H1 (cell line): Measurements from ENCODE around the gene PCDHB5. TPM values are rescaled to one million over a fixed set of nuclear protein-coding genes. Genes with fewer than 3 reads are reported as not detected.

Source experiments
- ASH2L ChIP-seq: fragments of 200-600, 300-600 bp; sonication (generic); IDR thresholded peaks from one replicate; pipeline ENCODE4 v1.7.1; 2017; ENCODE audit warnings: low read length
- ATF3 ChIP-seq: IDR thresholded peaks from 2 replicates; pipeline ENCODE4 v1.6.1; 2011; ENCODE audit warnings: low read depth, mild to moderate bottlenecking, low read length; ENCODE audit not compliant: insufficient read depth
- BACH1 ChIP-seq: IDR thresholded peaks from 2 replicates; pipeline ENCODE4 v1.6.1; 2012; ENCODE audit warnings: low read length, improper control_type of control experiment
- BRCA1 ChIP-seq: IDR thresholded peaks from 2 replicates; pipeline ENCODE4 v1.6.1; 2012; ENCODE audit warnings: low read depth, low read length, improper control_type of control experiment
- CHD7 ChIP-seq: fragments of 300-600 bp; sonication (generic); IDR thresholded peaks from 2 replicates; pipeline ENCODE4 v1.7.1; 2012; ENCODE audit warnings: low read length, moderate library complexity, mild to moderate bottlenecking, inconsistent platforms; ENCODE audit not compliant: insufficient replicate concordance
- HDAC6 ChIP-seq: IDR thresholded peaks from one replicate; pipeline ENCODE4 v1.7.1; 2012; ENCODE audit warnings: low read depth, mild to moderate bottlenecking, inconsistent platforms, low read length, moderate library complexity
- KDM5A ChIP-seq: fragments of 200-600 bp; IDR thresholded peaks from 2 replicates; pipeline ENCODE4 v1.7.1; 2012; ENCODE audit warnings: mild to moderate bottlenecking, low read length, inconsistent platforms, mixed read lengths
- RAD21 ChIP-seq, 2 experiments: IDR thresholded peaks in 1 of 2; conservative IDR thresholded peaks in 1 of 2; 2 replicates each; pipeline ENCODE4 v1.6.1; 2011; ENCODE audit warnings: low read depth in 2 of 2, low read length in 2 of 2, improper control_type of control experiment in 1 of 2, inconsistent platforms in 1 of 2, mild to moderate bottlenecking in 1 of 2, moderate library complexity in 1 of 2
- SP1 ChIP-seq: IDR thresholded peaks from 2 replicates; pipeline ENCODE4 v1.6.1; 2011; ENCODE audit warnings: low read depth, low read length
- TBP ChIP-seq: IDR thresholded peaks from 2 replicates; pipeline ENCODE4 v1.6.1; 2011; ENCODE audit warnings: low read depth, low read length, improper control_type of control experiment
- ZNF274 ChIP-seq: IDR thresholded peaks from 2 replicates; pipeline ENCODE4 v1.7.0; 2012; ENCODE audit warnings: low read length, borderline replicate concordance; ENCODE audit errors: extremely low read depth
- polyA plus RNA-seq, 7 experiments: library from polyadenylated mRNA; depleted of rRNA in 3 of 7; stranded (reverse) in 5 of 7; unstranded in 2 of 7; fragments of >200 nt in 5 of 7; fragments of 200-250 nt in 2 of 7; gene quantifications; 1 replicate in 5 of 7; 2 replicates in 1 of 7; 4 replicates in 1 of 7; pipeline versions ENCODE4 v1.2.1 to v1.2.3, GENCODE V29; 2011 to 2013; ENCODE audit warnings: missing spikeins in 2 of 7, mixed read lengths in 2 of 7
- total RNA-seq: library from RNA; stranded (reverse); fragmentation: NEBNext Ultra II Directional; extraction: Animal tissue kit (Norgen Biotek cat#: 25700); gene quantifications from 2 replicates; pipeline ENCODE4 v1.2.1, GENCODE V29; 2021

PCDHB5 gene
- total and polyA plus RNA-seq, 2 of the 8 experiments (the other 6 are each of a cell fraction or from before 2014, with no cell fraction given) = 2.4 to 8.2 TPM

- no peak for TF ChIP-seq CHD7
- no peak for TF ChIP-seq ZNF274
- no peak for TF ChIP-seq HDAC6
- no peak for TF ChIP-seq SP1
- peak; percentile 72 to 73 for TF ChIP-seq RAD21 (IDR thresholded peaks at IDR 0.05 in 1 of 2, conservative IDR thresholded peaks at IDR 0.05 in 1 of 2; ENCODE audit: low read depth in 2 of 2, low read length in 2 of 2)
- TF ChIP-seq ASH2L = no peak
- TF ChIP-seq KDM5A = no peak
- TF ChIP-seq BACH1 = no peak
- TF ChIP-seq TBP = 0 out of 2 replicates have a peak, but pooled peaks have one; percentile 16
- no peak for TF ChIP-seq BRCA1
- no peak for TF ChIP-seq ATF3
These were observed 47.2 kb downstream of the PCDHB5 start, which contains the start of gene PCDHB16 (continued) for GRCh38 chr5:141182248-141182647.
